PC-9 (cell line): Measurements from ENCODE around the gene SLC25A3. TPM values are rescaled to one million over a fixed set of nuclear protein-coding genes. Genes with fewer than 3 reads are reported as not detected.
A peak's percentile ranks its signal among the peaks of the same experiment; 100 is the strongest.

Experiments
- Bru-seq: library from RNA; stranded (reverse); fragments of 400-500 nt; gene quantifications from one replicate; lab custom pipeline; 2021; lab: Mats Ljungman, UMichigan
- BruChase-seq, 2 experiments: library from RNA; stranded (reverse); fragments of 400-500 nt; gene quantifications; one replicate each; lab custom pipeline; 2021; lab: Mats Ljungman, UMichigan
- BruUV-seq: library from RNA; stranded (reverse); fragments of 400-500 nt; replicated peaks from 2 replicates; lab custom pipeline; 2021; lab: Mats Ljungman, UMichigan
- CTCF ChIA-PET: fragments of 300-600 bp; sonication (Branson Sonifier 250); formaldehyde crosslinking; loops from one replicate; lab custom pipeline; 2022; ENCODE audit warnings: antibody characterized with exemption; lab: Charles Lee
- POLR2A ChIA-PET: fragments of 300-600 bp; sonication (Branson Sonifier 250); formaldehyde crosslinking; loops from one replicate; lab custom pipeline; 2022; ENCODE audit warnings: antibody characterized with exemption; ENCODE audit not compliant: unreplicated experiment; lab: Charles Lee
- DNase-seq, 2 experiments: peaks; one replicate each; pipeline versions ENCODE4 v3.0.0 to v3.0.0-alpha.2; 2015 to 2022; ENCODE audit warnings: mixed read lengths in 1 of 2
- H2AFZ ChIP-seq: fragments of 200-600 bp; sonication (generic); 2 replicates; pipeline ENCODE4 v1.8.1; 2017; ENCODE audit warnings: antibody characterized with exemption
- H3F3A ChIP-seq: fragments of 200-600 bp; sonication (generic); 2 replicates; pipeline ENCODE4 v1.8.1; 2017; ENCODE audit warnings: antibody characterized with exemption, mild to moderate bottlenecking, low read depth; ENCODE audit not compliant: insufficient read depth
- H3K27ac ChIP-seq: fragments of 200-600 bp; sonication (generic); 2 replicates; pipeline ENCODE4 v1.6.1; 2016; ENCODE audit warnings: mixed run types
- H3K27me3 ChIP-seq: fragments of 200-600 bp; sonication (generic); 2 replicates; pipeline ENCODE4 v1.6.1; 2016; ENCODE audit warnings: low read depth, mixed run types; ENCODE audit not compliant: insufficient read depth
- H3K36me3 ChIP-seq: fragments of 200-600 bp; sonication (generic); 2 replicates; pipeline ENCODE4 v1.6.1; 2016; ENCODE audit warnings: low read depth, mixed run types
- H3K4me1 ChIP-seq: fragments of 200-600 bp; sonication (generic); replicated peaks from 2 replicates; pipeline ENCODE4 v1.6.1; 2016; ENCODE audit warnings: mixed run types; ENCODE audit not compliant: insufficient read depth
- H3K4me2 ChIP-seq: fragments of 200-600 bp; sonication (generic); 2 replicates; pipeline ENCODE4 v1.6.1; 2017; ENCODE audit warnings: mixed run types
- H3K4me3 ChIP-seq: fragments of 200-600 bp; sonication (generic); 2 replicates; pipeline ENCODE4 v1.6.1; 2016; ENCODE audit warnings: mixed run types
- H3K79me2 ChIP-seq: fragments of 200-600 bp; sonication (generic); 2 replicates; pipeline ENCODE4 v1.6.1; 2017; ENCODE audit warnings: low read depth, mixed run types
- H3K9me2 ChIP-seq: fragments of 200-600 bp; sonication (generic); 2 replicates; pipeline ENCODE4 v1.8.1; 2017; ENCODE audit warnings: mild to moderate bottlenecking; ENCODE audit not compliant: insufficient read depth
- H3K9me3 ChIP-seq: fragments of 200-600 bp; sonication (generic); 2 replicates; pipeline ENCODE4 v1.8.1; 2016; ENCODE audit warnings: low read depth; ENCODE audit not compliant: insufficient read depth
- H4K20me1 ChIP-seq: fragments of 200-600 bp; sonication (generic); 2 replicates; pipeline ENCODE4 v1.8.1; 2017; ENCODE audit not compliant: insufficient read depth
- EZH2 ChIP-seq: fragments of 200-600 bp; sonication (generic); IDR thresholded peaks from 2 replicates; pipeline ENCODE4 v1.8.0; 2017; ENCODE audit warnings: antibody characterized with exemption, low read depth
- intact Hi-C: fragments of 100-400 bp; cut with micrococcal nuclease; formaldehyde crosslinking; loops from one replicate; pipeline ENCODE4 v1.10.0; 2022; ENCODE audit not compliant: unreplicated experiment
- long read RNA-seq: library from polyadenylated mRNA; stranded (forward); transcript quantifications from one replicate; pipeline ENCODE4 v2.0.0, GENCODE V29; 2022
- total RNA-seq: library from RNA; stranded (reverse); gene quantifications from 2 replicates; pipeline ENCODE4 v1.2.3, GENCODE V29; 2021
- TF ChIP-seq, protein P1 (sequence below): fragments of 200-600 bp; sonication (generic); conservative IDR thresholded peaks from 2 replicates; pipeline ENCODE4 v1.6.1; 2017; ENCODE audit warnings: mixed run types, antibody characterized with exemption, mild to moderate bottlenecking, moderate library complexity

The SLC25A3 gene
- total RNA-seq (572 and 697 TPM in 2 replicates), Bru-seq, nascent RNA (percentile 98 among the genes with signal in this experiment), BruChase-seq, experiment 1, labeled RNA remaining after a 2-hour chase (percentile 98 among the genes with signal in this experiment), BruChase-seq, experiment 2, labeled RNA remaining after a 6-hour chase (percentile 99 among the genes with signal in this experiment)
- long read RNA-seq, full-length matches to known transcripts: 567 of 602 reads
- long read RNA-seq, partial matches to known transcripts: 28 of 602 reads
- long read RNA-seq, other reads (novel, unspliced or antisense): 7 of 602 reads

DNA sequence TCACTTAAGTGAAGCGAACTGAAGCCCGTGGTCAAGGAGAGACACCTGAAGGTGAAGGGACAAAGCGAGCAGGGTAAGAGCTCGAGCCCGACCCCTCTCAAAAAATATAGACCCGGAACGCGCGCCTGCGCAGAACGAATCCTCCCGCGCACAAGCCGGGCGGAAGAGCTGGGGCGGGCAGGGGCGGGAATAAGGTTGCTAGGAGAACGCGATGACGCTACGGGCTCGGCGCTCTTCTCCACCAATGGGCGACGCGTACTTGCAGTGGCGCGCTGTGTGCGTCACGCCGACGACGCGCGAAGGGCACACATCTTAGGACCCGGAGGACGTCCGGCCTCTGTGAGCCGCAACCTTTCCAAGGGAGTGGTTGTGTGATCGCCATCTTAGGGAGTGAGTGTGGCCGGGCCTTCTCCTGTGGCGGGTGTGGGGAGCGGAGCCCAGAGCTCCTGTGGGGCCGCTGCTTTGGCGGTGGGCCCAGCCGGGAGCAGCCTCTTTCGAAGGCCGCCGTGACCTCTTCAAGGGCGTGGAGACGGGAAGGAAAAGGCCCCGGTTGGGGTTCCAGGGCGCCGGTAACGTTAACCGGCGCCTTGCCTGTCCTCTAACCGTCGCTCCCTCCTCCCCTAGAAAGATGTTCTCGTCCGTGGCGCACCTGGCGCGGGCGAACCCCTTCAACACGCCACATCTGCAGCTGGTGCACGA, at the start of gene SLC25A3:
Gene SLC25A3 (plus strand): TSS at position 336 of the 699 bp plus-strand sequence. CDS start 293 bp downstream, at position 629.
- no peaks in the 10 kb centered on the region for H3K9me2 ChIP-seq
- peak within 1 kb of the TSS; percentile 95 for H3K4me3 ChIP-seq
- peak within 1 kb of the TSS; percentile 93 for H3K4me2 ChIP-seq
- TF ChIP-seq, protein P1, sequence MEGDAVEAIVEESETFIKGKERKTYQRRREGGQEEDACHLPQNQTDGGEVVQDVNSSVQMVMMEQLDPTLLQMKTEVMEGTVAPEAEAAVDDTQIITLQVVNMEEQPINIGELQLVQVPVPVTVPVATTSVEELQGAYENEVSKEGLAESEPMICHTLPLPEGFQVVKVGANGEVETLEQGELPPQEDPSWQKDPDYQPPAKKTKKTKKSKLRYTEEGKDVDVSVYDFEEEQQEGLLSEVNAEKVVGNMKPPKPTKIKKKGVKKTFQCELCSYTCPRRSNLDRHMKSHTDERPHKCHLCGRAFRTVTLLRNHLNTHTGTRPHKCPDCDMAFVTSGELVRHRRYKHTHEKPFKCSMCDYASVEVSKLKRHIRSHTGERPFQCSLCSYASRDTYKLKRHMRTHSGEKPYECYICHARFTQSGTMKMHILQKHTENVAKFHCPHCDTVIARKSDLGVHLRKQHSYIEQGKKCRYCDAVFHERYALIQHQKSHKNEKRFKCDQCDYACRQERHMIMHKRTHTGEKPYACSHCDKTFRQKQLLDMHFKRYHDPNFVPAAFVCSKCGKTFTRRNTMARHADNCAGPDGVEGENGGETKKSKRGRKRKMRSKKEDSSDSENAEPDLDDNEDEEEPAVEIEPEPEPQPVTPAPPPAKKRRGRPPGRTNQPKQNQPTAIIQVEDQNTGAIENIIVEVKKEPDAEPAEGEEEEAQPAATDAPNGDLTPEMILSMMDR: no peak
- TF ChIP-seq EZH2: no peak
- H4K20me1 ChIP-seq: peaks cover 46% of the 10 kb centered on the region
- peaks cover 50% of the 10 kb centered on the region for H3K79me2 ChIP-seq
- no peaks in the 10 kb centered on the region for H3K27me3 ChIP-seq
- peaks cover 30% of the 10 kb centered on the region for H3F3A ChIP-seq
- H3K4me1 ChIP-seq: peaks cover 20% of the 10 kb centered on the region
- H3K36me3 ChIP-seq: peaks cover 31% of the 10 kb centered on the region
- intact Hi-C loops: loop anchor here (1.0 kb wide), 1 partner anchor 52 kb away; the partner anchor contains the start of gene APAF1
- BruUV-seq: no TSS peak
- H2AFZ ChIP-seq: peak within 1 kb of the TSS; percentile 92
- peak within 1 kb of the TSS; percentile 82 for H3K27ac ChIP-seq
- CTCF ChIA-PET: interaction anchor here (0.8 to 2.7 kb wide), 3 partner anchors 27 to 52 kb away, joined by 3 to 8 read pairs (median 4); no protein-coding TSS in a partner anchor
- peak; percentile 91 for DNase-seq
- POLR2A ChIA-PET: interaction anchor here (0.5 to 1.6 kb wide), 8 partner anchors 15 to 1219 kb away, joined by 3 to 9 read pairs (median 8); partner anchors contain the start of gene APAF1
- no peaks in the 10 kb centered on the region for H3K9me3 ChIP-seq

DNA sequence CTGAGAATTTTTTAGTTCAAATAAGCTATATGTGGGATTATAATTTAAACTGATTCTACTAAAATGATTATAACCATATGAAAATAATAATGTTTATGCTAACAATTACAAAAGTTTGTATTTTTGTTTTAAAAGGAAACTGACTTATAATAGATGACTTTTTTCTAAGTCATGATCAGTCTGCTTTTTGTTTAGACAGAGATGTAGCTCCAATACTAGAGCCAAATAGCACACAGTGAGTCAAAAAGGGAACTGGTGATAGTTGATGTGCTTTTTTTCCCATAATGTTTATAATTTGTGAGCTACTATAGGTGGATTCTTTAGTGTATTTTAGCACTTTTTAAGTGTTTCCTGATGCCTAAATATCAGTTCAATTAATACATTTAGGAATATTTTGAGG, 49.8 kb upstream of the SLC25A3 start:
- intact Hi-C loops: no loop called here
- Histone ChIP-seq H3K36me3 (peaks cover 39% of the 10 kb centered on the region; the same call in 1 of the 2 replicates), H4K20me1 (no peaks in the 10 kb centered on the region), H3K79me2 (peaks cover 7% of the 10 kb centered on the region; the same call in 1 of the 2 replicates), H3F3A (peaks cover 13% of the 10 kb centered on the region), H2AFZ (no peak overlapping the region), H3K27ac (no peak overlapping the region), H3K4me1 (no peaks in the 10 kb centered on the region), H3K9me2 (no peaks in the 10 kb centered on the region), H3K27me3 (no peaks in the 10 kb centered on the region), H3K4me3 (no peak overlapping the region), H3K9me3 (no peaks in the 10 kb centered on the region), H3K4me2 (no peak overlapping the region)
- CTCF ChIA-PET: no interaction called here
- TF ChIP-seq, protein P1: no peak
- no peak for TF ChIP-seq EZH2
- POLR2A ChIA-PET: no interaction called here
- no peak for DNase-seq
- no TSS peak for BruUV-seq

DNA sequence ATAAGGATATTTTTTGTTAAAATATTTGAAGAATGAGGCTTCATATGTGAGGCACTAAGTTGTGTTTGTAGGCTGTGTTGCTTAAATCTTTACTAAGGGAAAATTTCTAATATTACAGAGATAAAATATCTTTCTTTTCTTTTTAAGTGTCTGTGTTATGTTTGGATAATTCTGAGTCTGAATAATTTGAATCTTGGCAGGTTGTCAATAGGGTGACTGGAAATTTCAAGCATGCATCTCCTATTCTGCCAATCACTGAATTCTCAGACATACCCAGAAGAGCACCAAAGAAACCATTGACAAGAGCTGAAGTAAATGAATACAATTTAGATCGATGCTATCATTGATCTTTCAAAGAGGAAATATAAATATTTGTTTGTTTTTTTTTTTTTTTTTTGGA, 48.7 kb upstream of the SLC25A3 start:
- no peak overlapping the region for H3K4me2 ChIP-seq
- intact Hi-C loops: no loop called here
- no peak for DNase-seq
- no peaks in the 10 kb centered on the region for H3K9me2 ChIP-seq
- H4K20me1 ChIP-seq: no peaks in the 10 kb centered on the region
- peaks cover 7% of the 10 kb centered on the region; the same call in 1 of the 2 replicates for H3K79me2 ChIP-seq
- no peak overlapping the region for H3K27ac ChIP-seq
- no peaks in the 10 kb centered on the region for H3K4me1 ChIP-seq
- H3K36me3 ChIP-seq: peaks cover 39% of the 10 kb centered on the region; the same call in 1 of the 2 replicates
- TF ChIP-seq EZH2: no peak
- TF ChIP-seq, protein P1: no peak
- H3K4me3 ChIP-seq: no peak overlapping the region
- H3K9me3 ChIP-seq: no peaks in the 10 kb centered on the region
- CTCF ChIA-PET: no interaction called here
- H3K27me3 ChIP-seq: no peaks in the 10 kb centered on the region
- peaks cover 16% of the 10 kb centered on the region for H3F3A ChIP-seq
- no peak overlapping the region for H2AFZ ChIP-seq
- POLR2A ChIA-PET: no interaction called here
- no TSS peak for BruUV-seq
